Endothelial cell of umbilical vein (primary cell): ENCODE measurements around the gene STPG3. TPM values are rescaled to one million over a fixed set of nuclear protein-coding genes. Genes with fewer than 3 reads are reported as not detected.

ENCODE experiments used
- BruUV-seq: library from RNA; stranded (reverse); fragments of 400-500 nt; replicated peaks from 2 replicates; lab custom pipeline; 2021; lab: Mats Ljungman, UMichigan
- CTCF ChIA-PET: fragments of 300-600, 350-600 bp; sonication (Branson Sonifier 250); formaldehyde crosslinking; loops from one replicate; lab custom pipeline; 2021; ENCODE audit warnings: antibody characterized with exemption, inconsistent platforms; lab: Charles Lee
- POLR2A ChIA-PET: fragments of 300-600, 350-600 bp; sonication (Branson Sonifier 250); formaldehyde crosslinking; loops from one replicate; lab custom pipeline; 2021; ENCODE audit warnings: antibody characterized with exemption, inconsistent platforms; lab: Charles Lee
- DNase-seq: peaks from one replicate; pipeline ENCODE4 v3.0.0-alpha.2; 2011; ENCODE audit warnings: low read depth, low spot score
- FAIRE-seq: peaks from 2 replicates; lab custom pipeline; 2011; peaks lifted over from hg19 to GRCh38; lab: Jason Lieb, UNC
- H2AFZ ChIP-seq: 2 replicates; pipeline ENCODE4 v1.6.0; 2012; ENCODE audit warnings: low read depth, low read length, control low read depth, inconsistent platforms
- H3K27ac ChIP-seq: 2 replicates; pipeline ENCODE4 v1.5.1; 2011; ENCODE audit warnings: low read depth, mild to moderate bottlenecking, control low read depth, low read length, moderate library complexity; ENCODE audit not compliant: insufficient read depth
- H3K27me3 ChIP-seq, 2 experiments: 2 replicates each; pipeline versions ENCODE4 v1.6.0 to v1.6.1; 2011; ENCODE audit warnings: low read length in 2 of 2, mixed read lengths in 1 of 2; ENCODE audit not compliant: control insufficient read depth in 2 of 2, insufficient read depth in 2 of 2
- H3K36me3 ChIP-seq, 2 experiments: 2 replicates in 1 of 2; 3 replicates in 1 of 2; pipeline ENCODE4 v1.5.1; 2011; ENCODE audit warnings: low read length in 2 of 2, mild to moderate bottlenecking in 1 of 2, moderate library complexity in 1 of 2; ENCODE audit not compliant: control insufficient read depth in 2 of 2, insufficient read depth in 2 of 2; ENCODE audit errors: extremely low read depth in 1 of 2
- H3K4me1 ChIP-seq: 3 replicates; pipeline ENCODE4 v1.5.1; 2011; ENCODE audit warnings: mild to moderate bottlenecking, low read length; ENCODE audit not compliant: control insufficient read depth, insufficient read depth; ENCODE audit errors: extremely low read depth
- H3K4me2 ChIP-seq: 2 replicates; pipeline ENCODE4 v1.6.1; 2011; ENCODE audit warnings: low read length, control low read depth, mixed read lengths; ENCODE audit not compliant: insufficient read depth
- H3K4me3 ChIP-seq, 3 experiments: fragments of 200-600 bp in 1 of 3; sonication (generic), shearing (Covaris generic) in 1 of 3; replicated peaks in 1 of 3; 2 replicates each; pipeline ENCODE4 v1.5.1; 2011 to 2016; ENCODE audit warnings: control low read depth in 3 of 3, low read length in 3 of 3, mild to moderate bottlenecking in 2 of 3, inconsistent platforms in 1 of 3, low read depth in 1 of 3, moderate library complexity in 1 of 3; ENCODE audit not compliant: insufficient read depth in 1 of 3
- H3K79me2 ChIP-seq: 2 replicates; pipeline ENCODE4 v1.6.0; 2012; ENCODE audit warnings: low read length, inconsistent platforms; ENCODE audit not compliant: control insufficient read depth, insufficient read depth
- H3K9ac ChIP-seq: replicated peaks from 2 replicates; pipeline ENCODE3; 2011; ENCODE audit warnings: low read length, control low read depth; ENCODE audit not compliant: insufficient read depth; ENCODE audit errors: extremely low read depth
- H3K9me1 ChIP-seq: replicated peaks from 3 replicates; pipeline ENCODE4 v1.6.0; 2011; ENCODE audit warnings: mild to moderate bottlenecking, low read length; ENCODE audit not compliant: control insufficient read depth, insufficient read depth; ENCODE audit errors: extremely low read depth
- H3K9me3 ChIP-seq: replicated peaks from 2 replicates; pipeline ENCODE4 v1.5.1; 2012; ENCODE audit warnings: low read length, inconsistent platforms; ENCODE audit not compliant: control insufficient read depth, insufficient read depth
- H4K20me1 ChIP-seq: replicated peaks from 2 replicates; pipeline ENCODE3; 2011; ENCODE audit warnings: mild to moderate bottlenecking, low read length; ENCODE audit not compliant: control insufficient read depth, insufficient read depth; ENCODE audit errors: extremely low read depth
- CTCF ChIP-seq, 2 donors: IDR thresholded peaks; 1 replicate in 1 of 2; 2 replicates in 1 of 2; pipeline ENCODE4 v1.5.1; 2011; ENCODE audit warnings: low read length in 2 of 2, mild to moderate bottlenecking in 2 of 2, moderate library complexity in 2 of 2, control low read depth in 1 of 2, inconsistent platforms in 1 of 2, low read depth in 1 of 2; ENCODE audit not compliant: insufficient read depth in 1 of 2; ENCODE audit errors: extremely low read depth in 1 of 2
- EZH2 ChIP-seq: IDR thresholded peaks from 2 replicates; pipeline ENCODE4 v1.6.1; 2012; ENCODE audit warnings: borderline replicate concordance, low read depth, mild to moderate bottlenecking, moderate library complexity, low read length, inconsistent platforms; ENCODE audit not compliant: severe bottlenecking
- FOS ChIP-seq: IDR thresholded peaks from 2 replicates; pipeline ENCODE4 v1.6.1; 2011; ENCODE audit warnings: mild to moderate bottlenecking, low read length, moderate library complexity, borderline replicate concordance; ENCODE audit not compliant: insufficient read depth
- GATA2 ChIP-seq: IDR thresholded peaks from 2 replicates; pipeline ENCODE4 v1.7.0; 2011; ENCODE audit warnings: low read depth, mild to moderate bottlenecking, moderate library complexity, mixed read lengths, low read length; ENCODE audit not compliant: insufficient read length, insufficient read depth
- JUN ChIP-seq: IDR thresholded peaks from 2 replicates; pipeline ENCODE4 v1.6.1; 2011; ENCODE audit warnings: borderline replicate concordance, low read depth; ENCODE audit not compliant: insufficient read length, insufficient read depth
- MAX ChIP-seq: IDR thresholded peaks from 2 replicates; pipeline ENCODE4 v1.6.1; 2011; ENCODE audit not compliant: insufficient read depth, insufficient read length
- MYC ChIP-seq: IDR thresholded peaks from one replicate; pipeline ENCODE4 v1.6.1; 2011; ENCODE audit warnings: mild to moderate bottlenecking, low read depth, low read length
- POLR2A ChIP-seq: IDR thresholded peaks from 2 replicates; pipeline ENCODE4 v1.6.1; 2012; ENCODE audit warnings: low read depth, mild to moderate bottlenecking, control low read depth, low read length
- POLR2AphosphoS5 ChIP-seq: IDR thresholded peaks from 2 replicates; pipeline ENCODE4 v1.6.1; 2012; ENCODE audit warnings: low read depth, mild to moderate bottlenecking, control low read depth, low read length, moderate library complexity; ENCODE audit not compliant: insufficient read depth
- dilution Hi-C: fragments of 300-500 bp; cut with MboI; formaldehyde crosslinking; loops from one replicate; pipeline ENCODE4 v1.15.0; 2019; ENCODE audit warnings: low sequenced_read_pairs; ENCODE audit not compliant: extremely low pct_ligation_motif_present
- intact Hi-C: fragments of 100-400 bp; cut with micrococcal nuclease; formaldehyde crosslinking; loops from one replicate; pipeline ENCODE4 v1.10.0; 2022
- polyA plus RNA-seq, 4 experiments: library from polyadenylated mRNA; depleted of rRNA in 3 of 4; stranded (reverse) in 3 of 4; unstranded in 1 of 4; fragments of >200 nt; gene quantifications; 2 replicates each; pipeline versions ENCODE4 v1.2.1 to v1.2.3, GENCODE V29; 2011 to 2012; ENCODE audit warnings: missing spikeins in 1 of 4
- total RNA-seq: library from RNA; stranded (reverse); gene quantifications from 2 replicates; pipeline ENCODE4 v1.2.3, GENCODE V29; 2021

STPG3 gene
- total and polyA plus RNA-seq, 2 donors (not counting 3 experiments of a cell fraction or from before 2014, with no cell fraction given): not detected

- DNase-seq (no peak), FAIRE-seq (no peak)
- no TSS peak for BruUV-seq
- Histone ChIP-seq H3K9me3 (no peaks in the 10 kb centered on the region), H3K4me1 (peaks cover 55% of the 10 kb centered on the region), H3K79me2 (peaks cover 26% of the 10 kb centered on the region), H3K27me3 (no peaks in the 10 kb centered on the region), H3K9me1 (no peaks in the 10 kb centered on the region), H4K20me1 (no peaks in the 10 kb centered on the region), H3K4me3 (peak overlapping the region in 2 of 3 experiments; percentile 70 to 83), H3K27ac (peak overlapping the region; percentile 93), H2AFZ (no peak overlapping the region), H3K9ac (peak overlapping the region; percentile 53), H3K4me2 (peak overlapping the region; percentile 84), H3K36me3 (no peaks in the 10 kb centered on the region)
- dilution Hi-C loops: no loop called here
- CTCF ChIA-PET: interaction anchor here (0.7 to 1.5 kb wide), 6 partner anchors 12 to 270 kb away, joined by 3 to 7 read pairs (median 3); partner anchors contain the start of genes EXD3, NOXA1 and NSMF
- intact Hi-C loops: loop anchor here (2.0 kb wide), 1 partner anchor 56 kb away; no protein-coding TSS in a partner anchor
- POLR2A ChIA-PET: interaction anchor here (1.5 kb wide), 1 partner anchor 58 kb away, joined by 3 read pairs; the partner anchor contains the start of gene TUBB4B
- TF ChIP-seq POLR2AphosphoS5: no peak
- TF ChIP-seq MAX: no peak
- TF ChIP-seq GATA2: no peak
- TF ChIP-seq JUN: no peak
Observed at GRCh38 chr9:137299203-137299565, 48.1 kb downstream of the STPG3 start.

- BruUV-seq: TSS peak; percentile 57
- intact Hi-C loops: loop anchor here (2.0 kb wide), 1 partner anchor 55 kb away; no protein-coding TSS in a partner anchor
- Histone ChIP-seq H3K9ac (peak overlapping the region; percentile 53), H3K4me1 (peaks cover 57% of the 10 kb centered on the region), H3K36me3 (no peaks in the 10 kb centered on the region), H3K27ac (peak overlapping the region; percentile 93), H3K27me3 (no peaks in the 10 kb centered on the region), H3K4me2 (peak overlapping the region; percentile 84), H2AFZ (no peak overlapping the region), H3K79me2 (peaks cover 26% of the 10 kb centered on the region), H4K20me1 (no peaks in the 10 kb centered on the region), H3K4me3 (peak overlapping the region; percentile 61 to 83 (median 70)), H3K9me1 (no peaks in the 10 kb centered on the region), H3K9me3 (no peaks in the 10 kb centered on the region)
- dilution Hi-C loops: no loop called here
- FAIRE-seq (no peak), DNase-seq (peak; percentile 37)
- POLR2A ChIA-PET: interaction anchor here (0.6 kb wide), 1 partner anchor 213 kb away, joined by 6 read pairs; no protein-coding TSS in a partner anchor
- CTCF ChIA-PET: no interaction called here
- no peak for TF ChIP-seq EZH2
- no peak for TF ChIP-seq GATA2
- no peak for TF ChIP-seq FOS
- no peak for TF ChIP-seq CTCF (IDR thresholded peaks at IDR 0.05; ENCODE audit: extremely low read depth in 1 of 2, insufficient read depth in 1 of 2, low read depth in 1 of 2, low read length in 2 of 2)
- TF ChIP-seq POLR2AphosphoS5: no peak
- TF ChIP-seq POLR2A: no peak
- TF ChIP-seq MYC: no peak
- no peak for TF ChIP-seq JUN
- TF ChIP-seq MAX: no peak
Observed at GRCh38 chr9:137299938-137300337, 48.9 kb downstream of the STPG3 start.
